Measurements from ENCODE around the gene PPP2R1B.

PPP2R1B gene

GRCh38 chr11:111756097-111756496, 10.1 kb downstream of the PPP2R1B start:
- Histone ChIP-seq H2AK5ac (ENCODE audit: low read length, severe bottlenecking) (no peak overlapping the region), H3K4ac (ENCODE audit: low read depth in 1 of 2, low read length in 2 of 2) (no peak overlapping the region), H3K27me3 (ENCODE audit: control insufficient read depth in 1 of 2, insufficient read depth in 1 of 2, low read length in 2 of 2) (no peaks in the 10 kb centered on the region), H3K9ac (ENCODE audit: low read length) (no peak overlapping the region), H3K4me3 (ENCODE audit: insufficient read depth in 1 of 2, low read depth in 1 of 2, low read length in 2 of 2) (no peak overlapping the region), H2BK15ac (ENCODE audit: low read depth, poor library complexity, severe bottlenecking) (no peak overlapping the region), H3K9me3 (ENCODE audit: control insufficient read depth, low read length) (no peaks in the 10 kb centered on the region), H2BK12ac (ENCODE audit: low read length in 2 of 2) (no peak overlapping the region), H3K36me3 (ENCODE audit: control insufficient read depth in 1 of 2, insufficient read depth in 2 of 2, low read depth in 1 of 2, low read length in 2 of 2) (peaks cover 32 to 91% of the 10 kb centered on the region in 2 experiments), H4K8ac (ENCODE audit: low read length) (no peak overlapping the region), H3K23ac (ENCODE audit: low read length in 2 of 2) (no peak overlapping the region), H2AFZ (ENCODE audit: low read depth, low read length) (no peak overlapping the region), H3K14ac (ENCODE audit: low read length in 2 of 2) (no peak overlapping the region), H3K4me2 (ENCODE audit: low read length, poor library complexity, severe bottlenecking) (no peak overlapping the region), H4K91ac (ENCODE audit: low read length) (no peak overlapping the region), H3K79me1 (replicated peaks; ENCODE audit: low read length, poor library complexity, severe bottlenecking) (peaks cover 19% of the 10 kb centered on the region), H3K18ac (ENCODE audit: low read depth in 1 of 2, low read length in 2 of 2) (no peak overlapping the region), H3K27ac (ENCODE audit: low read length, poor library complexity, severe bottlenecking) (no peak overlapping the region), H2BK120ac (ENCODE audit: low read depth, low read length) (no peak overlapping the region), H3K4me1 (ENCODE audit: control insufficient read depth, insufficient read depth, low read depth, low read length) (no peaks in the 10 kb centered on the region), H2BK5ac (ENCODE audit: low read depth, low read length, poor library complexity, severe bottlenecking) (no peak overlapping the region)
- no peak for DNase-seq
- WGBS: 100% methylated on average over 6 of the region's 6 CpGs

DNA sequence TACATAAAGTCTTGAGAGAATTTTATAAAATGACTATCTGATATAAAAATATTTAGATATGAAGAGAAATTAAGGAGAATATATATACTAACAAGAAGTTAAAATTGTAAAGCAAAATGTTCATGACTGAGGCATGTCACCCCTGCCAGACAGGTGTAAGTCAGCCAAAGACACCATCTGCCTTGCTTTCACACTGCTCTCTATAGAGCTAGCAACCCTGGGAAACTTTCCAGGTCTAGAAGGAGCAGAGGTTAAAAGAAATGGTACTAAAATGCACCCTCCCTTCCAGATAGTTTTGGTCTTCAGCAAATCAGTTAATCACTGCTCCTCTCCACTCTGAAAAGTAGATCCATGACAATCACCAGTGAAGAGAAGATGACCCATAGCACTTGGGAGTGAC, 16.5 kb downstream of the PPP2R1B start:
- Histone ChIP-seq H3K4me2 (ENCODE audit: low read length, poor library complexity, severe bottlenecking) (no peak overlapping the region), H2BK120ac (ENCODE audit: low read depth, low read length) (no peak overlapping the region), H3K27ac (ENCODE audit: low read length, poor library complexity, severe bottlenecking) (no peak overlapping the region), H3K4me3 (ENCODE audit: insufficient read depth in 1 of 2, low read depth in 1 of 2, low read length in 2 of 2) (no peak overlapping the region), H3K27me3 (ENCODE audit: control insufficient read depth in 1 of 2, insufficient read depth in 1 of 2, low read length in 2 of 2) (no peaks in the 10 kb centered on the region), H3K18ac (ENCODE audit: low read depth in 1 of 2, low read length in 2 of 2) (no peak overlapping the region), H3K79me1 (replicated peaks; ENCODE audit: low read length, poor library complexity, severe bottlenecking) (peaks cover 14% of the 10 kb centered on the region), H3K9ac (ENCODE audit: low read length) (no peak overlapping the region), H3K23ac (ENCODE audit: low read length in 2 of 2) (no peak overlapping the region), H3K4ac (ENCODE audit: low read depth in 1 of 2, low read length in 2 of 2) (no peak overlapping the region), H2BK5ac (ENCODE audit: low read depth, low read length, poor library complexity, severe bottlenecking) (no peak overlapping the region), H2BK12ac (ENCODE audit: low read length in 2 of 2) (no peak overlapping the region), H2BK15ac (ENCODE audit: low read depth, poor library complexity, severe bottlenecking) (no peak overlapping the region), H4K8ac (ENCODE audit: low read length) (no peak overlapping the region), H3K36me3 (ENCODE audit: control insufficient read depth in 1 of 2, insufficient read depth in 2 of 2, low read depth in 1 of 2, low read length in 2 of 2) (peaks cover 27 to 85% of the 10 kb centered on the region in 2 experiments), H2AK5ac (ENCODE audit: low read length, severe bottlenecking) (no peak overlapping the region), H4K91ac (ENCODE audit: low read length) (no peak overlapping the region), H3K9me3 (ENCODE audit: control insufficient read depth, low read length) (no peaks in the 10 kb centered on the region), H3K4me1 (ENCODE audit: control insufficient read depth, insufficient read depth, low read depth, low read length) (peaks cover 3% of the 10 kb centered on the region), H2AFZ (ENCODE audit: low read depth, low read length) (no peak overlapping the region), H3K14ac (ENCODE audit: low read length in 2 of 2) (no peak overlapping the region)
- DNase-seq: no peak

DNA sequence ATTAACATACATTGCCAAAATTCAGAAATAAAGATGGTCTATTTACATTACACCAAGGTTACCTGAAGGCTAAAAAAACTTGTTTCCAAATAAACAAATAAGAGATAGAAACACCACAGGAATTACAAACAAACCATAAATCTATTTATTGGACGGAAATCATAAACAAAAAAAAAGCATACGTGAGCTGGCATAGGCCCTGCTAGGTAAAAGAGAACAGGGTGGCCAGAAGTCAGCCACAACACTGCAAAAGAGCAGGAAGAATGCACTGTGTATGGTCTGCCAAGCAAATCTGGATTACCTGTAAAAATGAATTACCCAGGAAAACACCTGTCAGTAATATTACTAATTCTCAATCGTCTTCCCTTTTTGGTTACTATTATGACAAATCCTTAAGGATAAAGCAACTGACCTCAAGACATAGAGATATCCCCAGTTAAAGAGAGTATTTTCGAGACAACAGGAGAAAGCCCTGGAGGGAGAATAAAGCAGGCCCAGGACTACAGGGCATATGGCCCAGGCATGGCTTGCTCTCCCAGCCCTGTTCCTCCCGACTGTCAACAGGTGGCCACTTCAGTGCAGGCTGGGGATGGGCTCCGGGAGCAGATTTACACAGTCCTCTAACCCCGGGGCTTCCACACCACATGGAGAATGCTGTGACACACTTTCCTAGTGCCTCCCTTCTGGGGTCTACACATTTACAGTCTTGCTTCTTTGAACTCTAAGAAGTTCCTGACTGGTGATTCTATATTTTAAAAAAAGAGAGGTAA, 18.0 kb downstream of the PPP2R1B start:
- no peak overlapping the region for H4K8ac ChIP-seq (ENCODE audit: low read length)
- H2BK5ac ChIP-seq (ENCODE audit: low read depth, low read length, poor library complexity, severe bottlenecking): no peak overlapping the region
- no peak overlapping the region for H2BK12ac ChIP-seq (ENCODE audit: low read length in 2 of 2)

GRCh38 chr11:111745719-111746504, 20.3 kb downstream of the PPP2R1B start:
- Histone ChIP-seq H3K27me3 (ENCODE audit: control insufficient read depth in 1 of 2, insufficient read depth in 1 of 2, low read length in 2 of 2) (no peaks in the 10 kb centered on the region), H3K23ac (ENCODE audit: low read length in 2 of 2) (no peak overlapping the region), H3K9ac (ENCODE audit: low read length) (peak overlapping the region; percentile 87), H3K4me3 (ENCODE audit: insufficient read depth in 1 of 2, low read depth in 1 of 2, low read length in 2 of 2) (peak overlapping the region in 1 of 2 experiments; percentile 46), H2BK15ac (ENCODE audit: low read depth, poor library complexity, severe bottlenecking) (no peak overlapping the region), H3K4ac (ENCODE audit: low read depth in 1 of 2, low read length in 2 of 2) (no peak overlapping the region), H3K36me3 (ENCODE audit: control insufficient read depth in 1 of 2, insufficient read depth in 2 of 2, low read depth in 1 of 2, low read length in 2 of 2) (peaks cover 14 to 86% of the 10 kb centered on the region in 2 experiments), H3K27ac (ENCODE audit: low read length, poor library complexity, severe bottlenecking) (peak overlapping the region; percentile 80), H3K14ac (ENCODE audit: low read length in 2 of 2) (no peak overlapping the region), H2BK120ac (ENCODE audit: low read depth, low read length) (no peak overlapping the region), H3K4me1 (ENCODE audit: control insufficient read depth, insufficient read depth, low read depth, low read length) (peaks cover 3% of the 10 kb centered on the region), H3K18ac (ENCODE audit: low read depth in 1 of 2, low read length in 2 of 2) (no peak overlapping the region), H4K91ac (ENCODE audit: low read length) (no peak overlapping the region), H2AK5ac (ENCODE audit: low read length, severe bottlenecking) (no peak overlapping the region), H3K4me2 (ENCODE audit: low read length, poor library complexity, severe bottlenecking) (no peak overlapping the region), H3K9me3 (ENCODE audit: control insufficient read depth, low read length) (no peaks in the 10 kb centered on the region), H4K8ac (ENCODE audit: low read length) (no peak overlapping the region), H2AFZ (ENCODE audit: low read depth, low read length) (no peak overlapping the region), H2BK5ac (ENCODE audit: low read depth, low read length, poor library complexity, severe bottlenecking) (no peak overlapping the region), H3K79me1 (replicated peaks; ENCODE audit: low read length, poor library complexity, severe bottlenecking) (peaks cover 19% of the 10 kb centered on the region), H2BK12ac (ENCODE audit: low read length in 2 of 2) (peak overlapping the region in 1 of 2 experiments; percentile 38)
- 89% methylated on average over 6 of the region's 6 CpGs for whole genome bisulfite sequencing
- peak; percentile 78 for DNase-seq

More for the DNA sequence above, 18.0 kb downstream of the PPP2R1B start:
- no peak overlapping the region for H3K18ac ChIP-seq (ENCODE audit: low read depth in 1 of 2, low read length in 2 of 2)
- H3K79me1 ChIP-seq (replicated peaks; ENCODE audit: low read length, poor library complexity, severe bottlenecking): peaks cover 18% of the 10 kb centered on the region
- H2BK15ac ChIP-seq (ENCODE audit: low read depth, poor library complexity, severe bottlenecking): no peak overlapping the region
- no peak overlapping the region for H3K4ac ChIP-seq (ENCODE audit: low read depth in 1 of 2, low read length in 2 of 2)
- H2AK5ac ChIP-seq (ENCODE audit: low read length, severe bottlenecking): no peak overlapping the region
- H3K4me1 ChIP-seq (ENCODE audit: control insufficient read depth, insufficient read depth, low read depth, low read length): peaks cover 3% of the 10 kb centered on the region
- H2BK120ac ChIP-seq (ENCODE audit: low read depth, low read length): no peak overlapping the region
- no peak overlapping the region for H3K4me2 ChIP-seq (ENCODE audit: low read length, poor library complexity, severe bottlenecking)
- no peak overlapping the region for H3K23ac ChIP-seq (ENCODE audit: low read length in 2 of 2)
- H3K14ac ChIP-seq (ENCODE audit: low read length in 2 of 2): no peak overlapping the region
- H3K9me3 ChIP-seq (ENCODE audit: control insufficient read depth, low read length): no peaks in the 10 kb centered on the region
- DNase-seq: no peak
- H4K91ac ChIP-seq (ENCODE audit: low read length): no peak overlapping the region
- H2AFZ ChIP-seq (ENCODE audit: low read depth, low read length): no peak overlapping the region
- H3K36me3 ChIP-seq (ENCODE audit: control insufficient read depth in 1 of 2, insufficient read depth in 2 of 2, low read depth in 1 of 2, low read length in 2 of 2): peaks cover 25 to 85% of the 10 kb centered on the region in 2 experiments
- no peaks in the 10 kb centered on the region for H3K27me3 ChIP-seq (ENCODE audit: control insufficient read depth in 1 of 2, insufficient read depth in 1 of 2, low read length in 2 of 2)
- H3K9ac ChIP-seq (ENCODE audit: low read length): peak overlapping the region; percentile 6
- H3K27ac ChIP-seq (ENCODE audit: low read length, poor library complexity, severe bottlenecking): no peak overlapping the region
- WGBS: 79% methylated on average over 6 of the region's 7 CpGs
- no peak overlapping the region for H3K4me3 ChIP-seq (ENCODE audit: insufficient read depth in 1 of 2, low read depth in 1 of 2, low read length in 2 of 2)

Measured in mesenchymal stem cell (in vitro differentiated cells and primary cell).